PC-9 (cell line): ENCODE measurements around the gene RALGPS1.

Source experiments
- CTCF ChIP-seq: fragments of 200-600 bp; sonication (generic); conservative IDR thresholded peaks from 2 replicates; pipeline ENCODE4 v1.6.1; 2017; ENCODE audit warnings: mixed run types, antibody characterized with exemption, mild to moderate bottlenecking, moderate library complexity
- EZH2 ChIP-seq: fragments of 200-600 bp; sonication (generic); IDR thresholded peaks from 2 replicates; pipeline ENCODE4 v1.8.0; 2017; ENCODE audit warnings: antibody characterized with exemption, low read depth

- TF ChIP-seq CTCF (no peak), EZH2 (no peak)
Measured at GRCh38 chr9:126883636-126884035, 30.9 kb upstream of the RALGPS1 start.
